Uterine smooth muscle cell (primary cell): Measurements from ENCODE around the gene TRAPPC2L. TPM values are rescaled to one million over a fixed set of nuclear protein-coding genes. Genes with fewer than 3 reads are reported as not detected.

Experiments used
- total RNA-seq: library from RNA; depleted of rRNA; stranded (reverse); fragments of >200 nt; gene quantifications from 2 replicates; pipeline ENCODE4 v1.2.3, GENCODE V29; 2014

Gene TRAPPC2L
- 50.2 and 59.4 TPM in 2 replicates for total RNA-seq

GRCh38 chr16:88856828-88857727, at the start of gene TRAPPC2L, which contains the start of gene GALNS:
TRAPPC2L (plus strand) TSS chr16:88857127; CDS start chr16:88857151, 24 bp downstream.
GALNS (minus strand) TSS chr16:88856947; CDS start chr16:88856877, 70 bp downstream.

GRCh38 chr16:88811769-88812512, 45.0 kb upstream of the TRAPPC2L start, which contains the start of gene APRT:
APRT (minus strand) TSS chr16:88811928; CDS start chr16:88811899, 29 bp downstream.

GRCh38 chr16:88866151-88866920, 9.4 kb downstream of the TRAPPC2L start, which contains the start of gene PABPN1L:
PABPN1L (minus strand) TSS chr16:88866660; CDS start chr16:88866606, 54 bp downstream.

Other genes with a start within 250 kb of the TRAPPC2L start
- 0.12 TPM in 1 of 2 replicates, not detected in the other for gene IL17C, start 218.6 kb upstream of the TRAPPC2L start, total RNA-seq
- 138 and 211 TPM in 2 replicates for gene CYBA, start 206.1 kb upstream of the TRAPPC2L start, total RNA-seq
- 186 and 246 TPM in 2 replicates for gene MVD, start 194.0 kb upstream of the TRAPPC2L start, total RNA-seq
- 0.11 and 0.12 TPM in 2 replicates for gene SNAI3, start 170.6 kb upstream of the TRAPPC2L start, total RNA-seq
- 17.5 and 18.6 TPM in 2 replicates for gene RNF166, start 150.7 kb upstream of the TRAPPC2L start, total RNA-seq
- 17.9 and 28.8 TPM in 2 replicates for gene CTU2, start 150.6 kb upstream of the TRAPPC2L start, total RNA-seq
- 205 and 266 TPM in 2 replicates for gene PIEZO1, start 71.9 kb upstream of the TRAPPC2L start, total RNA-seq
- 6.1 and 25.0 TPM in 2 replicates for gene CDT1, start 53.3 kb upstream of the TRAPPC2L start, total RNA-seq
- gene APRT, start 45.2 kb upstream of the TRAPPC2L start, total RNA-seq = 60.5 and 67.5 TPM in 2 replicates
- gene GALNS, start 180 bp upstream of the TRAPPC2L start, total RNA-seq = 26.8 and 30.7 TPM in 2 replicates
- gene PABPN1L, start 9.5 kb downstream of the TRAPPC2L start, total RNA-seq = not detected in 2 replicates
- not detected in 2 replicates for gene CBFA2T3, start 120.1 kb downstream of the TRAPPC2L start, total RNA-seq
- gene ACSF3, start 236.7 kb downstream of the TRAPPC2L start, total RNA-seq = 25.1 and 26.6 TPM in 2 replicates